Measurements from ENCODE around the gene FOXN3. TPM values are rescaled to one million over a fixed set of nuclear protein-coding genes. Genes with fewer than 3 reads are reported as not detected.

The FOXN3 gene
- total RNA-seq, 1 donor from 2014 or later = 131 TPM

GRCh38 chr14:89417465-89418225 is 612 bp upstream of the FOXN3 start:
- no peaks in the 10 kb centered on the region for H3K9me3 Mint-ChIP-seq
- no peaks in the 10 kb centered on the region for H3K27me3 Mint-ChIP-seq (ENCODE audit: low read depth)
- H3K36me3 Mint-ChIP-seq (ENCODE audit: low read depth) = peaks cover 46% of the 10 kb centered on the region
- DNase-seq (ENCODE audit: low spot score) = peak; percentile 57
- intact Hi-C loops (cut with micrococcal nuclease) = loop anchor here (1.0 to 10.0 kb wide), 14 partner anchors 13 to 537 kb away; partner anchors contain the start of genes EFCAB11 and TDP1
- peaks cover 56% of the 10 kb centered on the region for H3K4me1 Mint-ChIP-seq (ENCODE audit: low read depth)
- peak overlapping the region; percentile 93 for H3K27ac Mint-ChIP-seq
- H3K4me3 Mint-ChIP-seq (ENCODE audit: low read depth) = peak overlapping the region; percentile 85

GRCh38 chr14:89416002-89416995 is 734 bp downstream of the FOXN3 start:
- Mint-ChIP-seq H3K27me3 (ENCODE audit: low read depth) (no peaks in the 10 kb centered on the region), H3K36me3 (ENCODE audit: low read depth) (peaks cover 53% of the 10 kb centered on the region), H3K9me3 (no peaks in the 10 kb centered on the region), H3K27ac (peak overlapping the region; percentile 88), H3K4me1 (ENCODE audit: low read depth) (peaks cover 48% of the 10 kb centered on the region), H3K4me3 (ENCODE audit: low read depth) (peak overlapping the region; percentile 93)
- peak; percentile 99 for DNase-seq (ENCODE audit: low spot score)
- intact Hi-C loops (cut with micrococcal nuclease) = loop anchor here (1.0 to 10.0 kb wide), 12 partner anchors 8 to 539 kb away; partner anchors contain the start of genes EFCAB11 and TDP1

- peak overlapping the region; percentile 17 for H3K27ac Mint-ChIP-seq
- peaks cover 58% of the 10 kb centered on the region for H3K36me3 Mint-ChIP-seq (ENCODE audit: low read depth)
- peaks cover 49% of the 10 kb centered on the region for H3K4me1 Mint-ChIP-seq (ENCODE audit: low read depth)
- intact Hi-C loops (cut with micrococcal nuclease) = loop anchor here (5.0 to 10.0 kb wide), 8 partner anchors 108 to 500 kb away; no protein-coding TSS in a partner anchor
- H3K4me3 Mint-ChIP-seq (ENCODE audit: low read depth) = peak overlapping the region; percentile 93
- no peaks in the 10 kb centered on the region for H3K9me3 Mint-ChIP-seq
- H3K27me3 Mint-ChIP-seq (ENCODE audit: low read depth) = no peaks in the 10 kb centered on the region
- no peak for DNase-seq (ENCODE audit: low spot score)
Observed at GRCh38 chr14:89415159-89415558, 1.9 kb downstream of the FOXN3 start.

GRCh38 chr14:89411976-89412375 is 5.1 kb downstream of the FOXN3 start:
- Mint-ChIP-seq H3K36me3 (ENCODE audit: low read depth) (peaks cover 69% of the 10 kb centered on the region), H3K27me3 (ENCODE audit: low read depth) (no peaks in the 10 kb centered on the region), H3K9me3 (no peaks in the 10 kb centered on the region), H3K4me3 (ENCODE audit: low read depth) (no peak overlapping the region), H3K4me1 (ENCODE audit: low read depth) (peaks cover 44% of the 10 kb centered on the region), H3K27ac (no peak overlapping the region)
- intact Hi-C loops (cut with micrococcal nuclease) = loop anchor here (10.0 kb wide), 2 partner anchors 347 to 503 kb away; no protein-coding TSS in a partner anchor
- no peak for DNase-seq (ENCODE audit: low spot score)

GRCh38 chr14:89409961-89410360 is 7.1 kb downstream of the FOXN3 start:
- no peaks in the 10 kb centered on the region for H3K27me3 Mint-ChIP-seq (ENCODE audit: low read depth)
- no peaks in the 10 kb centered on the region for H3K9me3 Mint-ChIP-seq
- intact Hi-C loops (cut with micrococcal nuclease) = loop anchor here (10.0 kb wide), 2 partner anchors 345 to 505 kb away; no protein-coding TSS in a partner anchor
- H3K4me1 Mint-ChIP-seq (ENCODE audit: low read depth) = peaks cover 40% of the 10 kb centered on the region
- H3K4me3 Mint-ChIP-seq (ENCODE audit: low read depth) = peak overlapping the region; percentile 5
- H3K36me3 Mint-ChIP-seq (ENCODE audit: low read depth) = peaks cover 75% of the 10 kb centered on the region
- H3K27ac Mint-ChIP-seq = peak overlapping the region; percentile 38
- no peak for DNase-seq (ENCODE audit: low spot score)

GRCh38 chr14:89408907-89409700 is 7.9 kb downstream of the FOXN3 start:
- no peak for DNase-seq (ENCODE audit: low spot score)
- no peak overlapping the region for H3K27ac Mint-ChIP-seq
- H3K36me3 Mint-ChIP-seq (ENCODE audit: low read depth) = peaks cover 76% of the 10 kb centered on the region
- H3K4me3 Mint-ChIP-seq (ENCODE audit: low read depth) = no peak overlapping the region
- H3K9me3 Mint-ChIP-seq = no peaks in the 10 kb centered on the region
- intact Hi-C loops (cut with micrococcal nuclease) = loop anchor here (1.0 kb wide), 1 partner anchor 7 kb away; no protein-coding TSS in a partner anchor
- peaks cover 38% of the 10 kb centered on the region for H3K4me1 Mint-ChIP-seq (ENCODE audit: low read depth)
- no peaks in the 10 kb centered on the region for H3K27me3 Mint-ChIP-seq (ENCODE audit: low read depth)

GRCh38 chr14:89407856-89408255 is 9.2 kb downstream of the FOXN3 start:
- peaks cover 42% of the 10 kb centered on the region for H3K4me1 Mint-ChIP-seq (ENCODE audit: low read depth)
- no peak for DNase-seq (ENCODE audit: low spot score)
- no peaks in the 10 kb centered on the region for H3K9me3 Mint-ChIP-seq
- intact Hi-C loops (cut with micrococcal nuclease) = loop anchor here (1.0 kb wide), 1 partner anchor 8 kb away; no protein-coding TSS in a partner anchor
- no peak overlapping the region for H3K4me3 Mint-ChIP-seq (ENCODE audit: low read depth)
- no peaks in the 10 kb centered on the region for H3K27me3 Mint-ChIP-seq (ENCODE audit: low read depth)
- H3K36me3 Mint-ChIP-seq (ENCODE audit: low read depth) = peaks cover 79% of the 10 kb centered on the region
- peak overlapping the region; percentile 77 for H3K27ac Mint-ChIP-seq

GRCh38 chr14:89406941-89407340 is 10.1 kb downstream of the FOXN3 start:
- intact Hi-C loops (cut with micrococcal nuclease) = no loop called here
- no peak for DNase-seq (ENCODE audit: low spot score)
- H3K9me3 Mint-ChIP-seq = no peaks in the 10 kb centered on the region
- peaks cover 51% of the 10 kb centered on the region for H3K4me1 Mint-ChIP-seq (ENCODE audit: low read depth)
- peak overlapping the region; percentile 47 for H3K27ac Mint-ChIP-seq
- H3K27me3 Mint-ChIP-seq (ENCODE audit: low read depth) = no peaks in the 10 kb centered on the region
- H3K36me3 Mint-ChIP-seq (ENCODE audit: low read depth) = peaks cover 81% of the 10 kb centered on the region
- no peak overlapping the region for H3K4me3 Mint-ChIP-seq (ENCODE audit: low read depth)

- intact Hi-C loops (cut with micrococcal nuclease) = no loop called here
- H3K4me1 Mint-ChIP-seq (ENCODE audit: low read depth) = peaks cover 57% of the 10 kb centered on the region
- no peaks in the 10 kb centered on the region for H3K9me3 Mint-ChIP-seq
- no peak overlapping the region for H3K27ac Mint-ChIP-seq
- peaks cover 82% of the 10 kb centered on the region for H3K36me3 Mint-ChIP-seq (ENCODE audit: low read depth)
- H3K4me3 Mint-ChIP-seq (ENCODE audit: low read depth) = no peak overlapping the region
- DNase-seq (ENCODE audit: low spot score) = no peak
- H3K27me3 Mint-ChIP-seq (ENCODE audit: low read depth) = no peaks in the 10 kb centered on the region
Observed at GRCh38 chr14:89406361-89406760, 10.7 kb downstream of the FOXN3 start.

GRCh38 chr14:89405712-89406111 is 11.3 kb downstream of the FOXN3 start:
- Mint-ChIP-seq H3K36me3 (ENCODE audit: low read depth) (peaks cover 76% of the 10 kb centered on the region), H3K27me3 (ENCODE audit: low read depth) (no peaks in the 10 kb centered on the region), H3K4me3 (ENCODE audit: low read depth) (no peak overlapping the region), H3K27ac (no peak overlapping the region), H3K4me1 (ENCODE audit: low read depth) (peaks cover 54% of the 10 kb centered on the region), H3K9me3 (no peaks in the 10 kb centered on the region)
- intact Hi-C loops (cut with micrococcal nuclease) = no loop called here
- DNase-seq (ENCODE audit: low spot score) = no peak

- DNase-seq (ENCODE audit: low spot score) = no peak
- Mint-ChIP-seq H3K4me1 (ENCODE audit: low read depth) (peaks cover 40% of the 10 kb centered on the region), H3K36me3 (ENCODE audit: low read depth) (peaks cover 62% of the 10 kb centered on the region), H3K4me3 (ENCODE audit: low read depth) (no peak overlapping the region), H3K9me3 (no peaks in the 10 kb centered on the region), H3K27me3 (ENCODE audit: low read depth) (no peaks in the 10 kb centered on the region), H3K27ac (no peak overlapping the region)
- intact Hi-C loops (cut with micrococcal nuclease) = no loop called here
Observed at GRCh38 chr14:89402363-89402762, 14.7 kb downstream of the FOXN3 start.

- Mint-ChIP-seq H3K4me1 (ENCODE audit: low read depth) (peaks cover 35% of the 10 kb centered on the region), H3K36me3 (ENCODE audit: low read depth) (peaks cover 59% of the 10 kb centered on the region), H3K4me3 (ENCODE audit: low read depth) (no peak overlapping the region), H3K9me3 (no peaks in the 10 kb centered on the region), H3K27ac (peak overlapping the region; percentile 2), H3K27me3 (ENCODE audit: low read depth) (no peaks in the 10 kb centered on the region)
- DNase-seq (ENCODE audit: low spot score) = no peak
- intact Hi-C loops (cut with micrococcal nuclease) = no loop called here
Observed at GRCh38 chr14:89401761-89402160, 15.3 kb downstream of the FOXN3 start.

Data from activated T-helper 2 cell treated with anti-CD3 and anti-CD28 coated beads, Interferon-gamma antibody, Interleukin-2, Interleukin-4, amounts not matched to agents 10 μg/mL and 5 μg/mL and 100 μg/mL, durations not matched to agents 14 hours and 24 hours and 36 hours (primary cell).